Glomerular endothelial cell (primary cell): ENCODE measurements around the gene ERC1. TPM values are rescaled to one million over a fixed set of nuclear protein-coding genes. Genes with fewer than 3 reads are reported as not detected.
A peak's percentile ranks its signal among the peaks of the same experiment; 100 is the strongest.

Source experiments
- DNase-seq: peaks from one replicate; pipeline ENCODE4 v3.0.0-alpha.2; 2011; ENCODE audit warnings: low read depth, low spot score; ENCODE audit errors: extremely low read depth
- total RNA-seq: library from RNA; depleted of rRNA; stranded (reverse); fragments of >200 nt; gene quantifications from 2 replicates; pipeline ENCODE4 v1.2.3, GENCODE V29; 2015

The ERC1 gene
- total RNA-seq, 1 donor from 2014 or later, result 44.4 TPM

GRCh38 chr12:1467710-1468109, 476.7 kb downstream of the ERC1 start:
- no peak for DNase-seq

DNA sequence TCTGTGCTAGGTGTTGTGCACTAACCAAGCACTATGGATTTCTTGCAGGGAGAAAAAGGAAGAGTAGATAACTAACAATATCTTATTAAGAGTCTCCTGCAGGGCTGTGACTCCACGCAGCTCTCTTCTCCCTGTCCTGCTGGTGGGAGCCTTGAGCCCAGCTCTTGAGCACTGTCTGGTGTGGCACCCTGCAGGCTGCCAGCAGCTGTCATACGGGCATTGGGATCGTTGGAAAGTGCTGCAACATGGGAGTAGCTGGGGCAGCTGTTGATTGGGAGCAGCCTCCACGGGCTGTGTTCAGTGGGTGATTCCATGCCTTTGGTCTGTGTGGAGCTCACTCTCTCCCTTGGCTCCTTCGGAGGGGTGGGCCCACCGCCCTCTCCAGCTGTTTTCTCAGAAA, 478.0 kb downstream of the ERC1 start:
- no peak for DNase-seq

DNA sequence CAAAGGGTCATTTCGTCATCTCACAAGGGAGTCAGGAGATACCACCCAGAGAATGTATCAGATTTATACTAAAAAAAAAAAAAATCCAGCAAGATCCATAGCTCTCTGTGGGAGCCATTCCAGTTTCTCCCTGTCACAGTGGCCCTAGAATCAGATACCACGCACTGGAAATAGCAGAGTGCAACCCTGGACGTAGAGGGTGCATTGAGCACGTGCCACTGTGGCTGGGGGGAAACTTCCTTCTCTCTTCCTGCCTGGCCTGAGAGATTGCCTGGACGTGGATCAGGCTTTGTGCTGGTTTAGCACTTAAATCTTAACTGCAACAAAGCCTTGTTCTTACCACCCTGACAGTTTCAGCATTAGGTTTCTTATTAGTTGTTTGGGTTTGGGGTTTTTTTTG, 479.0 kb downstream of the ERC1 start:
- no peak for DNase-seq

DNA sequence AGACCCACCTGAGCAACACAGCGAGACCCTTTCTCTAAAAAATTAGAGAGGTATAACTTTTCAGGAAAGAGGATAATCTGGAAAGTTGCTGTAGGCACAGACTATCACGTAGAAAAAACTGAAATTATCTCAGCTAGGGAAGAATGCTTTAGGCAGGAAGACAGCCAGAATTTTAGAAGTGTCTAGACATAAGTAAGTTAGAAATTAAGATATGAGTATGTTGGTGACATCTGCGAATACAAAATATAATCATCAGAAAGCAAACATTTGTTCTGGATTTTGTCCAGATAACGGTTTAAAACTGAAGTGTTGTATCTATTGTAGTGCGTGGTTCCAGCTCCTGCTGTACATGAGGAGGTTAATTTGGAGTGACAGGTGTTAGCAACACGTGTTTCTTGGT, 480.2 kb downstream of the ERC1 start:
- DNase-seq, result no peak

DNA sequence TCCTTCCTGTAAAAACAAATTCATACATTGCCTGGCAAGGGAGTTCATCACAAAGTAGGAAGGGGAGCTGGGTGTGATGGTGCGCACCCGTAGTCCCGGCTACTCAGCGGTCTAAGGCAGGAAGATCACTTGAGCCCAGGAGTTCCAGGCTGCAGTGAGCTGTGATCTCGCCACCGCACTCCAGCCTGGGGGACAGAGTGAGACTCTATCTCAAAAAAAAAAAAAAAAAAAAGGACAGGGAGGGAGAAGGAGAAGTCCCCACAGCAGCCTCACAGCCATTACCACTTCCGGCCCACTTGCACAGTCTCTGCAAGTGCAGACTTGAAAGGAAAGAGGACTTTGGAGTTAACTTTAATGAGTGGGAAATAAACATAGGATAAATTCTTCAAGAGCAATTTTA, 482.4 kb downstream of the ERC1 start:
- DNase-seq, result no peak

- peak; percentile 66 for DNase-seq
These were observed 483.1 kb downstream of the ERC1 start for GRCh38 chr12:1474041-1474573.

DNA sequence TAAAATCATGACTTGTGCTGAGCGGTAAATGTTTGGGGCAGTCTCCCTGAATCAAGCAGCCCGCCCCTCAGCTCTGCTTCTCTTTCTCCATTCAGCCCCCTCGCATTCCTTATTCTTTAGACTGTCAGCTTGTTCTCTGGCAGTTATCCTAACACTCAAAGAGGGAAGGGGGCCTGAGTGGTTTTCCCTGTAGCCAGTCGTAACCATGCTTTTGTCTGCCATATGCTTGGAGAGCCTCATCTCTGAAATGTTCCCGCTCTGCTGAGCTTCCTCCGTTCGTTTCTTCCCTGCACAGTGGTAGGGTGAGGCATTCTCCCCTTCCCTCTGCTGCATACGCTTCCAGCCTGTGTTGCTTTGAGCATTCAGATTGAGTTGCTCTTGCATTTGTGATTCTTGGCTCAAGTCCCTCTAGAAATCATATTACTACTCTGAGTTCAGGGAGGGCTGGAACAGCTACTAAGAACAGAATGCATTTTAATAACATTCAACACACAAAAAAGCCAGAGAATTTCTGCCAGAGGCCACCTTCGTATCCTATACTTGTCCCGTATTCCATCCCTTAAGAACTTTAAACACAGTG, 483.6 kb downstream of the ERC1 start:
- DNase-seq, result no peak

GRCh38 chr12:1479645-1480044, 488.6 kb downstream of the ERC1 start:
- no peak for DNase-seq

DNA sequence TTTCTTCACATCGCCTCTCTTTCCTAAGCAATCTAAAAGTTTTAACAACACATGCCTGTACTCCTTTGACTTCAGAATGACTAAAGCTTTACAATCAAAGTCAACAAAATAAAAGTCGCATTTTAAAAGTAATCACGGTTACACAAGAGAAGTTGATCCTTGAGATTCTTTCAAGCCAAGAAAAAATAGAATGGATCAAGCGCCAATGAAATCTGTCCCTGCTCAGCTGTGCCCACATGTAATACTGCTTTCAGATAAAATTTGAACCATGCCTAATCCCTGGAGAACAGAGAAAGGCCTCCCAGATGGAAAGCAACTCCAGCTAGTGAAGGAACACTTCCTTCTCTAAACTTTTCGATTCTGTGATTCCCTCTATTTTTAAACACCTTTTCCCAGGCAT, 490.3 kb downstream of the ERC1 start:
- no peak for DNase-seq

- DNase-seq, result no peak
These were observed 490.9 kb downstream of the ERC1 start for GRCh38 chr12:1481906-1482305.

- no peak for DNase-seq
These were observed 497.9 kb downstream of the ERC1 start for GRCh38 chr12:1488908-1489381.

GRCh38 chr12:1491983-1492697, 501.1 kb downstream of the ERC1 start:
- DNase-seq, result no peak

DNA sequence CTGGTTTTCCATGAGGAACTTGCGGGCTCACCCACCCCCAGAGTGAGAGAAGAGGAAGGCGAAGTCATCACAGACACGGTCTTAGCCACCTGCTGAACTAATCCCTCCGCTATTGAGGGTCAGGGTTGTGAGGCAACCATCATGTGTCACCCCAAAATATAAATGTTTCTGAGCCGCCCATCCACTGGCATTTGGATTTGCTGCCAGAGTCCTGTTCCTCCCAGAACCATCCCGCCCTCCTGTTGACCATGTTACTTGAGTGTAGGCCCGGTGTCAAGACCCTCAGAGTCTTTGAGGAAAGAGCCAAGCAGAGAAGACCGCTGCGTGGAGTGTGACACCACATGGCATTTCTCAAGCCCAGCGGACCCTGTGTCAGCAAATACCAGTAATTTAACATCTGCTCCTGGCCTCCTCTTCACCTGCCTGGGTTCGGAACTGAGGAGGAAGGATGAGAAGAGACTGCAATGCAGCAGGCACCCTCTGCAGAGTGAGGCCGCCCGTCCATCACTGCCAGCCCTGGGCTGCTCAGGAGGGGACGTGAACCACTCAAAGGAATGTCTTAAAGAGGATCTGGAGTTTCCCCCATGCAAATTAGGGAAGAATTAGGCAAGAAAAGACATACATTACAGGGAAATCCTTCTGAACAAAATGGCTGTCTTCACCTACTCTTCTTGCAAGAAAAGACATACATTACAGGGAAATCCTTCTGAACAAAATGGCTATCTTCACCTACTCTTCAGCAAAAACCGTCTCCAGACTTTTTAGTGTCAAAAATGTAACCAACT, 502.9 kb downstream of the ERC1 start:
- no peak for DNase-seq

GRCh38 chr12:1494856-1495255, 503.8 kb downstream of the ERC1 start:
- DNase-seq, result no peak

GRCh38 chr12:1496162-1496900, 505.3 kb downstream of the ERC1 start:
- no peak for DNase-seq

DNA sequence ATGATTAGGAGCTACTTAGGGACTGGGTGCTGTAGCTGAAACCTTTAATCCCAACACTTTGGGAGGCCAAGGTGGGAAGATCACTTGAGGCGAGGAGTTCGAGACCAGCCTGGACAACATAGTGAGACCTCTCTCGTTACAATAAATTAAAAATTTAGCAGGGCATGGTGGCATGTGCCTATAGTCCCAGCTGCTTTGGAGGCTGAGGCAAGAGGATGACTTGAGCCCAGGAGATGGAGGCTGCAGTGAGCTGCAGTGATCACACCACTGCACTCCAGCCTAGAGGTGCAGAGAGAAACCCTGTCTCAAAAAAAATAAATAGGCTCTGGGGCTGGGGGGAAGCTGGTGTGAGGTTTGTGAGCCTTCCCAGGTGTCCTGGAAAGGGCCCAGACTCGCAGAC, 506.1 kb downstream of the ERC1 start:
- no peak for DNase-seq

DNA sequence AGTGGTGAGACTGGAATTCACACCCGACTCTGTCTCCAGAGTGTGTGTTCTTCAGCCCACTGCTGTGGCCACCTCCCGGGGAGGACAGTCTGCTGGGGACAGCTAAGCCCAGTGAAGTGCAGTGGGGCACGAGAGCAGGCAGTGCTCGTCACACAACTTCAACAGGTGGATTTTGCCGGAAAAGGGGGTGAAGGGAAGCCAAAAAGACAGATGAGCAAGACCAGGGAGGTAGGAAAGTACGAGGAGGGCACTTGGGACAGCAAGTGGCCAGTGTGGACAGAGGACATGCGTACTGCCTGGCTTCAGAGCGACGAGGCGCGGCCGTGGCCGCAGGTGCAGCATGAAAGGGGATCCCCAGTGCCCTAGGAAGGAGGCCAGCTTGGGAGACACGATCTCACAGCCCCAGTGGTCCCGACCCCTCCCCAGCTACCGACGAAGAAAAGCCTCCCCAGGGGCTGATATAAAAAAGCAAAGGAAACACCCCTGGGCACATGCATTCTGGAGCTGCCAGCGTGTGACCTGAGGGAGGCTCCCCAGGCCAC, 507.2 kb downstream of the ERC1 start:
- DNase-seq, result no peak

GRCh38 chr12:1499351-1499750, 508.3 kb downstream of the ERC1 start:
- DNase-seq, result no peak

DNA sequence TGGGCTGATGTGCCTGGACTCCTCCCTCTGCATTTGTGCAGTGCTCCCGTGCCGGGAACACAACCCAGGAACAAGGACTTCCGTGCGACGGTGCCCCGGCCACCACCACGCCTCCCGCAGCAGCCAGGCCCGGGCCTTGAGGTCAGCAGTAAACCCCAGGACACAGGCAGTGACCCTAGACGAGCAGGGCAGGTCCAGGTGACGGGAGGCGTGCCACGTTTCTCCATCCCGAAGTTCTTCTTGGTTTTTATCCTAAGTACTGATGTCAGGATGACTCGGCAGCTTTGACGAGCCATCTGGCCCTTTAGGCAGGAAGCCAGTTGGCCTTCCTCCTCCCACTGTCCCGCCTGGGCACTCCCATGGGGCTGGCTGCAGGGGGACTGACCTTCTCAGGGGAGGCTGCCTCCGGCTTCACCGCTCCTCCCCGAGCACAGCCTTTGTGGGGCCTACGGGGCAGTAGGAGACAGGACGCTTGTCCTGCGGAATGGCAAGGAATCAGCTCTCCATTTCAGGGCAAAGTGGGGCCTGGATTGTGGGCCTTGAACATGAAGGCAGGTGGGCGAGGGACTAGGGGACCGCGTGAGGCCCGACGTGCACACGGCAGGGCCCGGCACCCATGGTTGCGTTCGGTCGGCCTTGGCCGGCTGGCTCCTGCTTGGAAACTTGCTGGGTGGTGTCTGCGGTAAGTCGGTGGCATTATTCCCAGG, 509.2 kb downstream of the ERC1 start:
- no peak for DNase-seq

GRCh38 chr12:1501001-1501400, 510.0 kb downstream of the ERC1 start:
- no peak for DNase-seq
